Hepatocyte (in vitro differentiated cells): ENCODE data around the gene SCP2.

Experiments used
- CTCF ChIP-seq: fragments of 200-600 bp; sonication (generic); IDR thresholded peaks from 2 replicates; pipeline ENCODE4 v1.5.1; 2016; ENCODE audit warnings: antibody characterized with exemption, mild to moderate bottlenecking; ENCODE audit not compliant: poor library complexity
- EZH2 ChIP-seq: fragments of 200-600 bp; sonication (generic); IDR thresholded peaks from 2 replicates; pipeline ENCODE4 v1.6.1; 2016; ENCODE audit warnings: antibody characterized with exemption, mild to moderate bottlenecking, borderline replicate concordance
- EZH2phosphoT487 ChIP-seq: fragments of 200-600 bp; sonication (generic); IDR thresholded peaks from one replicate; pipeline ENCODE4 v1.6.1; 2018; ENCODE audit warnings: antibody characterized with exemption, mild to moderate bottlenecking, low read depth, moderate library complexity; ENCODE audit not compliant: unreplicated experiment, severe bottlenecking

DNA sequence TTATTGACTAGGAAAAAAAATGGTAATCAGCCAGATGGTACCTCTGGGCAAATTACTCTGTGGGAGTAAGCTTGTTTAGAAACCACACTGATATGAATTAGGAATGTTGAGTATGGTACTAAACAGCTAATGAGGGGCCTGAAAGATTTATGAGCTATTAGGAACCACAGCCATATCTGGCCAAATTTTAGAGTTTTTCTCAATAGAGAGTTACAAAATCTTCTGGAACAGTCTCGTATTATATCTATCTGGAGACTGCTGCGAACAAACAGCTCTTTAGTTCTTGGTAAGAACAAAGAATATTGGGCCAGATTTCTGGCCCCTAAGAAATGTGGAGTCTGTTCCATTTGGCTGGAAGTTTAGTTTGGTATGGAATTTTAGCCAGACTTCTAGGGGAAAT lies 130.1 kb downstream of the SCP2 start:
- TF ChIP-seq CTCF (no peak), EZH2phosphoT487 (no peak), EZH2 (no peak)
